AG10803 (cell line): Measurements from ENCODE around the gene EEFSEC.
"Not testable (repeated sequence)": the region's sequence is repeated elsewhere in the genome, so short reads cannot be mapped to it uniquely, and the experiment has no call there.

Experiments
- DNase-seq: peaks from one replicate; pipeline ENCODE4 v3.0.0; 2010; ENCODE audit warnings: low read depth
- H3K4me3 ChIP-seq: 2 replicates; pipeline ENCODE4 v1.5.1; 2011; ENCODE audit warnings: mild to moderate bottlenecking, low read length, control low read depth
- TF ChIP-seq, protein P1 (sequence below): conservative IDR thresholded peaks from 2 replicates; pipeline ENCODE4 v1.5.1; 2011; ENCODE audit warnings: mild to moderate bottlenecking, low read length, control low read depth, inconsistent platforms

EEFSEC gene

DNA sequence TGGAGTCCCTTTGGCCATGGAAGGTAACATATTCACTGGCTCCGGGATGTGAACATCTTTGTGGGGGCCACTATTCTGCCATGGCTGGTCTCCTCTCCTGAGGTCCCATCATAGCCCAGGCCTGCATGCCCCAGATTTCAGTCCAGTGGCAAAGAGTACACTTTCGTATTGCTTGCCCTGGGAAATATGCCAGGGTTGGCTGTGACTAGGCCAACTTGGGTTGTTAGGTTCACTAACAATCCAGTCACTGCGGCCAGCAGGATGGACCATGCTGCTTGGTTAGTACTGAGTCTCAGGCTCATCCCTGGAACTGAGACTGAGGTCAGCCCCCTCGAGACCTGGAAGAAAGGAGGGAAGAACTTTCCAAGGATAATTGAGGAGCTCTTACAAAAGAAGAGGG lies 9.8 kb upstream of the EEFSEC start:
- DNase-seq = no peak
- no peak overlapping the region for H3K4me3 ChIP-seq
- TF ChIP-seq, protein P1, sequence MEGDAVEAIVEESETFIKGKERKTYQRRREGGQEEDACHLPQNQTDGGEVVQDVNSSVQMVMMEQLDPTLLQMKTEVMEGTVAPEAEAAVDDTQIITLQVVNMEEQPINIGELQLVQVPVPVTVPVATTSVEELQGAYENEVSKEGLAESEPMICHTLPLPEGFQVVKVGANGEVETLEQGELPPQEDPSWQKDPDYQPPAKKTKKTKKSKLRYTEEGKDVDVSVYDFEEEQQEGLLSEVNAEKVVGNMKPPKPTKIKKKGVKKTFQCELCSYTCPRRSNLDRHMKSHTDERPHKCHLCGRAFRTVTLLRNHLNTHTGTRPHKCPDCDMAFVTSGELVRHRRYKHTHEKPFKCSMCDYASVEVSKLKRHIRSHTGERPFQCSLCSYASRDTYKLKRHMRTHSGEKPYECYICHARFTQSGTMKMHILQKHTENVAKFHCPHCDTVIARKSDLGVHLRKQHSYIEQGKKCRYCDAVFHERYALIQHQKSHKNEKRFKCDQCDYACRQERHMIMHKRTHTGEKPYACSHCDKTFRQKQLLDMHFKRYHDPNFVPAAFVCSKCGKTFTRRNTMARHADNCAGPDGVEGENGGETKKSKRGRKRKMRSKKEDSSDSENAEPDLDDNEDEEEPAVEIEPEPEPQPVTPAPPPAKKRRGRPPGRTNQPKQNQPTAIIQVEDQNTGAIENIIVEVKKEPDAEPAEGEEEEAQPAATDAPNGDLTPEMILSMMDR = no peak

- TF ChIP-seq, protein P1 = no peak
- no peak overlapping the region for H3K4me3 ChIP-seq
- no peak for DNase-seq
Observed at GRCh38 chr3:128144512-128145187, 8.6 kb upstream of the EEFSEC start.

- DNase-seq = no peak
- TF ChIP-seq, protein P1 = no peak
- H3K4me3 ChIP-seq = no peak overlapping the region
Observed at GRCh38 chr3:128145279-128145678, 8.0 kb upstream of the EEFSEC start.

DNA sequence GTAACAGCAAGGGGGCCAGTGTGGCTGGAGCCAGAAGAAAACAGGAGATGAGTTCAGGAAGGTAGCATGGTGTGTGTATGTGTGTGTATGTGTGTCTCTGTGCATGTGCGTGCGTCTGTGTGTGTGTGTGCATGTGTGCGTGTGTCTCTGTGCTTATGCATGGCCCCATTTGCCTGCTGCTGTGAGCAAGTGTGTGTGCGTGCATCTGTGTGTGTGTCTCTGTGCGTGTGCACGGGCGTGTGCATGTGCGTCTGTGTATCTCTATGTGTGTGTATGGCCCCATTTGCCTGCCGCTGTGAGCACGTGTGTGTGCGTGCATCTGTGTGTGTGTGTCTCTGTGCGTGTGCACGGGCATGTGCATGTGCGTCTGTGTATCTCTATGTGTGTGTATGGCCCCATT lies 7.1 kb upstream of the EEFSEC start:
- TF ChIP-seq, protein P1 = no peak
- H3K4me3 ChIP-seq = no peak overlapping the region
- DNase-seq = no peak

DNA sequence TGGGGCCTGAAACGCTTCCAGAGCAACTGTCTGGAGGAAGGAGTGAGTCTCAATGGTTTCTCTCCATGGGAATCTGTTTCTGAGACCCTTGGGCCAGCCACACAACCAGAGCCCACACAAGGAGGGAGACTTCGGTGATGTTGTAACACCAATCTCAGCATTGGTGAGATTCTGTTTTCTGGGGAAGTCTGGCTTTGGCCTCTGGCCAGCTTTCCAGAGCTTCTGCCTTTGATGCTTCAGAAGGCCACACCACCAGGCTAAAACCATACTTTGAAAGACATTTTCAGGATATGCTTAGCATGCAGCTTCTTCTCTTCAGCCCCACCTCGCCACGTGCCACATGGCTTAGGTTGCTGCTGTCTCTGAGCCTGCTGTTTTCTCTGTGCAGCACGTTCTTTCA lies 3.6 kb upstream of the EEFSEC start:
- DNase-seq = no peak
- no peak overlapping the region for H3K4me3 ChIP-seq
- TF ChIP-seq, protein P1 = no peak

DNA sequence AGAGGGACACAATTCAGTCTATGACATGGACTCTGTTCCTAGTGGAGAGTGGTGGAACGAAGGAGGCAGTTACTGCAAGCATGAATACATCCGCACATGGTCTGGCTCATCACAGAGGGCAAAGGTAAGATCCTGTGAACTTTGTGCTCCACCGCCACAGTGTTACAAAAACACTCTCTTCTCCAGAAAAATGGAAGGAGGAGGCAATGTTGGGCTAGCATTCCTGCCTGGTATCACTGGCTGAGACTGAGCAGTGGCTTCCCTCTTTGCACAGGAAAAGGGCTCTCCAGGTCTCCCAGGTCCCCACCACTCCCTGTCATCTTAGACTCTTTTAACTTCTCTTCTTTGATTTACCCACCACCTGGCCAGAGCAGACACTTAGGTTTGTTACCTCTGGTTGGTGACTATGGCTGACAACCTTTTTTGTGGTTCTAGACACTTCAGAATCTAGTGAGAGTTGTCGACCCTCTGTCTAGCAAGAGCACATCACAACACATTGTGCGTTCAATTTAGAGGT lies 1.5 kb upstream of the EEFSEC start:
- H3K4me3 ChIP-seq = no peak overlapping the region
- TF ChIP-seq, protein P1 = no peak
- DNase-seq = no peak

- H3K4me3 ChIP-seq = peak overlapping the region; percentile 76
- DNase-seq = no peak
- TF ChIP-seq, protein P1 = no peak
Observed at GRCh38 chr3:128152419-128153155, 694 bp upstream of the EEFSEC start.

GRCh38 chr3:128154354-128154753 lies 1.1 kb downstream of the EEFSEC start:
- H3K4me3 ChIP-seq = peak overlapping the region; percentile 76
- DNase-seq = not testable (repeated sequence)
